Endodermal cell (in vitro differentiated cells): ENCODE measurements around the gene CEP104. TPM values are rescaled to one million over a fixed set of nuclear protein-coding genes. Genes with fewer than 3 reads are reported as not detected.

ENCODE experiments used
- DNase-seq: peaks from one replicate; pipeline ENCODE4 v3.0.0-alpha.2; 2017
- H3K27ac ChIP-seq: 2 replicates; pipeline ENCODE4 v1.5.1; 2013; ENCODE audit warnings: mild to moderate bottlenecking, low read depth, low read length, moderate library complexity
- H3K27me3 ChIP-seq: 2 replicates; pipeline ENCODE4 v1.6.1; 2013; ENCODE audit warnings: mild to moderate bottlenecking, low read length, moderate library complexity; ENCODE audit not compliant: insufficient read depth, control insufficient read depth, poor library complexity, severe bottlenecking
- H3K36me3 ChIP-seq: 2 replicates; pipeline ENCODE4 v1.7.0; 2013; ENCODE audit warnings: mild to moderate bottlenecking, low read length, moderate library complexity; ENCODE audit not compliant: control insufficient read depth, insufficient read depth
- H3K4me1 ChIP-seq: one replicate; pipeline ENCODE4 v1.7.0; 2013; ENCODE audit warnings: low read length; ENCODE audit not compliant: control insufficient read depth, insufficient read depth
- H3K4me3 ChIP-seq: 2 replicates; pipeline ENCODE4 v1.5.1; 2013; ENCODE audit warnings: mild to moderate bottlenecking, low read length, moderate library complexity
- H3K9ac ChIP-seq: 2 replicates; pipeline ENCODE4 v1.6.1; 2013; ENCODE audit warnings: mild to moderate bottlenecking, low read length, moderate library complexity; ENCODE audit not compliant: poor library complexity, severe bottlenecking; ENCODE audit errors: extremely low read depth
- H3K9me3 ChIP-seq: 2 replicates; pipeline ENCODE4 v1.6.1; 2013; ENCODE audit warnings: mild to moderate bottlenecking, low read length, moderate library complexity; ENCODE audit not compliant: control insufficient read depth
- H3K27ac Mint-ChIP-seq: 2 replicates; pipeline ENCODE4 v1.8.0; 2020; ENCODE audit warnings: mixed read lengths
- H3K27me3 Mint-ChIP-seq: 2 replicates; pipeline ENCODE4 v1.8.0; 2021; ENCODE audit warnings: mild to moderate bottlenecking, mixed read lengths; ENCODE audit not compliant: insufficient read depth
- H3K36me3 Mint-ChIP-seq: 2 replicates; pipeline ENCODE4 v1.8.0; 2020; ENCODE audit warnings: low read depth, mixed read lengths
- H3K4me1 Mint-ChIP-seq: 2 replicates; pipeline ENCODE4 v1.8.0; 2020; ENCODE audit warnings: mixed read lengths
- H3K4me3 Mint-ChIP-seq: 2 replicates; pipeline ENCODE4 v1.8.0; 2020; ENCODE audit warnings: mild to moderate bottlenecking, moderate library complexity, mixed read lengths
- H3K9me3 Mint-ChIP-seq: 2 replicates; pipeline ENCODE4 v1.8.0; 2020; ENCODE audit warnings: mild to moderate bottlenecking, mixed read lengths
- WGBS, 2 experiments: methylation state at CpG; one replicate each; pipeline versions ENCODE4 v1.1.5 to v1.1.7; 2013; ENCODE audit warnings: missing lambda C conversion rate in 2 of 2, mixed read lengths in 1 of 2; ENCODE audit not compliant: insufficient coverage in 1 of 2, insufficient read length in 1 of 2; 5-methylcytosine and 5-hydroxymethylcytosine counted together
- total RNA-seq, 2 donors: library from RNA; stranded (reverse); fragmentation: NEBNext Ultra II Directional in 1 of 2; extraction: Animal tissue kit (Norgen Biotek cat#: 25700) in 1 of 2; gene quantifications; 2 replicates in 1 of 2; 3 replicates in 1 of 2; pipeline ENCODE4 v1.2.1, GENCODE V29; 2021
- TF ChIP-seq, protein P1 (sequence below): fragments of 200-600 bp; sonication (generic); conservative IDR thresholded peaks from 2 replicates; pipeline ENCODE4 v1.5.0; 2021; ENCODE audit warnings: antibody characterized with exemption, mild to moderate bottlenecking

The CEP104 gene
- total RNA-seq, 2 donors from 2014 or later: 34.2 to 47.5 TPM

DNA sequence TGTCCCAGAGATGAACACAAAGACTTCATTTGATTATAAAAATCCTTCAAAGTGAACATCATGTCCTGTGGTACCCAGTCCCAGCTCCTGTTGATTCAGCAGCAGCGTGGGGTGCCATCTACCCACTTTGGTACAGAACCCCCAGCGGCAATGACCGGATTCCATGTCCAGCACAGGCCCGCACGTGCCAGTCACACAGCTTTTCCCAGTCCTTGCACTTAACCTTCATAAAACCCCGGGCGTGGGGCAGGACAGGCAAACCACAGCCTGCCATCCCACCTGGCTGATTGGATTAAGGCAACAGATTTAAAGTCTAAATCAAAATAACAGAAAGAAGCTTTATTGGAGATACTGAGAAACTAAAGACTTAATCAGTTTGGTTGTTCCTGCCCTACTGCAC, 15.5 kb downstream of the CEP104 start:
- no peak overlapping the region for H3K27ac ChIP-seq
- H3K27ac Mint-ChIP-seq: no peak overlapping the region
- no peaks in the 10 kb centered on the region for H3K4me1 ChIP-seq
- H3K36me3 ChIP-seq: peaks cover 43% of the 10 kb centered on the region
- H3K9ac ChIP-seq: no peak overlapping the region
- H3K4me1 Mint-ChIP-seq: peaks cover under 1% of the 10 kb centered on the region
- H3K9me3 Mint-ChIP-seq: peaks cover 12% of the 10 kb centered on the region
- no peak overlapping the region for H3K4me3 Mint-ChIP-seq
- H3K36me3 Mint-ChIP-seq: peaks cover 70% of the 10 kb centered on the region
- no peaks in the 10 kb centered on the region for H3K27me3 ChIP-seq
- WGBS, 2 experiments: 94 to 96% methylated on average over 5 to 7 of the region's 7 CpGs
- no peak overlapping the region for H3K4me3 ChIP-seq
- TF ChIP-seq, protein P1, sequence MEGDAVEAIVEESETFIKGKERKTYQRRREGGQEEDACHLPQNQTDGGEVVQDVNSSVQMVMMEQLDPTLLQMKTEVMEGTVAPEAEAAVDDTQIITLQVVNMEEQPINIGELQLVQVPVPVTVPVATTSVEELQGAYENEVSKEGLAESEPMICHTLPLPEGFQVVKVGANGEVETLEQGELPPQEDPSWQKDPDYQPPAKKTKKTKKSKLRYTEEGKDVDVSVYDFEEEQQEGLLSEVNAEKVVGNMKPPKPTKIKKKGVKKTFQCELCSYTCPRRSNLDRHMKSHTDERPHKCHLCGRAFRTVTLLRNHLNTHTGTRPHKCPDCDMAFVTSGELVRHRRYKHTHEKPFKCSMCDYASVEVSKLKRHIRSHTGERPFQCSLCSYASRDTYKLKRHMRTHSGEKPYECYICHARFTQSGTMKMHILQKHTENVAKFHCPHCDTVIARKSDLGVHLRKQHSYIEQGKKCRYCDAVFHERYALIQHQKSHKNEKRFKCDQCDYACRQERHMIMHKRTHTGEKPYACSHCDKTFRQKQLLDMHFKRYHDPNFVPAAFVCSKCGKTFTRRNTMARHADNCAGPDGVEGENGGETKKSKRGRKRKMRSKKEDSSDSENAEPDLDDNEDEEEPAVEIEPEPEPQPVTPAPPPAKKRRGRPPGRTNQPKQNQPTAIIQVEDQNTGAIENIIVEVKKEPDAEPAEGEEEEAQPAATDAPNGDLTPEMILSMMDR: no peak
- DNase-seq: no peak
- H3K9me3 ChIP-seq: peaks cover 15% of the 10 kb centered on the region
- H3K27me3 Mint-ChIP-seq: no peaks in the 10 kb centered on the region

DNA sequence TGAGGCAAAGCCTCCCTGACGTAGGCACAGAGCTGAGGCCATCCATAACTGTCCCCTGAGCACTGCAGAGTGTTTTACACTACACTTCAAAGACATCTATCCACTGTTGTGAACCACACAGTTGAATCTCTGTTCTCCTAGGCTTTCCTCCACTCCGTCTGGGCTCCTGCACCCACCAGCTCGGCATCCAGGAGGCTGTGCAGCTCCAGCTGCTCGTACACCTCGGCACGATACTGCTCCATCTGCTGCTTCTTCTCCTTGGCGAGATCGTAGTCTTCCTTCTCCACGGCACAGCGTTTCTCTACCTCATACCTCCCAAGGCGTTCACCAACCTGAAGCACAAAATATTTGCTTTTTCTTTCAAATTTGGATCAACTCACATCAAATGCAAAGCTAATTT, 18.2 kb downstream of the CEP104 start:
- Mint-ChIP-seq H3K27ac (no peak overlapping the region), H3K27me3 (no peaks in the 10 kb centered on the region), H3K9me3 (peaks cover 12% of the 10 kb centered on the region), H3K4me3 (no peak overlapping the region), H3K4me1 (no peaks in the 10 kb centered on the region), H3K36me3 (peaks cover 76% of the 10 kb centered on the region)
- 90 to 94% methylated on average over 10 to 11 of the region's 11 CpGs for WGBS, 2 experiments
- H3K27me3 ChIP-seq: no peaks in the 10 kb centered on the region
- no peak for DNase-seq
- peaks cover 15% of the 10 kb centered on the region for H3K9me3 ChIP-seq
- no peak overlapping the region for H3K27ac ChIP-seq
- no peak overlapping the region for H3K9ac ChIP-seq
- H3K36me3 ChIP-seq: peaks cover 43% of the 10 kb centered on the region
- H3K4me3 ChIP-seq: no peak overlapping the region
- no peaks in the 10 kb centered on the region for H3K4me1 ChIP-seq
- TF ChIP-seq, protein P1: no peak

DNA sequence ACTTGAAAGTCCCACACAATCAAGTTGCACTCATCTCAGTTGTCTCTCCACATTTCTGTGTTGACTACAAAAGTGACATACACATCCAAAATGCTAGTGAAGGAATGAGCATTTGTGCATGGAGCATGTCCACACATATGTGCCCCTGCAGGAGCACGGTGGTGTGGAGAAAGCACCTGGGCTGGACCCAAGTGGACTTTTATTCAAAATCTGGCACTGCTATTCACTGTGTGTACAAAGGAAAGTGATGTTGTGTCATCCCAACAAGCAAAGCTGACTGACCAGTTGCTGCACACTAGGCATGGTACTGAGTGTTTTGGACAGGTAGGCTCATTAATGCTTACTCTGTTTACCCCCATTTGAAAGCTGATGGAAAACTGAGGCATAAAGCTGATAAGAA, 19.3 kb downstream of the CEP104 start:
- Histone ChIP-seq H3K4me3 (no peak overlapping the region), H3K27ac (no peak overlapping the region), H3K4me1 (no peaks in the 10 kb centered on the region), H3K9me3 (peaks cover 15% of the 10 kb centered on the region), H3K9ac (no peak overlapping the region), H3K27me3 (no peaks in the 10 kb centered on the region), H3K36me3 (peaks cover 52% of the 10 kb centered on the region)
- Mint-ChIP-seq H3K36me3 (peaks cover 75% of the 10 kb centered on the region), H3K4me1 (no peaks in the 10 kb centered on the region), H3K4me3 (no peak overlapping the region), H3K9me3 (peaks cover 12% of the 10 kb centered on the region), H3K27me3 (no peaks in the 10 kb centered on the region), H3K27ac (no peak overlapping the region)
- no peak for DNase-seq
- TF ChIP-seq, protein P1: no peak
- 98 to 100% methylated on average over 1 of the region's 1 CpG for WGBS, 2 experiments
